PC-3 (cell line): ENCODE results near the gene IRX4.

Experiments
- EZH2 ChIP-seq: fragments of 300-600 bp; sonication (generic); IDR thresholded peaks from one replicate; pipeline ENCODE4 v1.6.1; 2017; ENCODE audit warnings: antibody characterized with exemption, mild to moderate bottlenecking, low read length; ENCODE audit not compliant: unreplicated experiment
- EZH2phosphoT487 ChIP-seq: fragments of 300-600 bp; sonication (generic); IDR thresholded peaks from 2 replicates; pipeline ENCODE4 v1.6.1; 2018; ENCODE audit warnings: mild to moderate bottlenecking, antibody characterized with exemption, low read length, borderline replicate concordance
- TF ChIP-seq, protein P1 (sequence below): fragments of 300-600 bp; sonication (generic); conservative IDR thresholded peaks from 2 replicates; pipeline ENCODE4 v1.5.1; 2017; ENCODE audit warnings: antibody characterized with exemption, low read depth, mild to moderate bottlenecking, low read length

DNA sequence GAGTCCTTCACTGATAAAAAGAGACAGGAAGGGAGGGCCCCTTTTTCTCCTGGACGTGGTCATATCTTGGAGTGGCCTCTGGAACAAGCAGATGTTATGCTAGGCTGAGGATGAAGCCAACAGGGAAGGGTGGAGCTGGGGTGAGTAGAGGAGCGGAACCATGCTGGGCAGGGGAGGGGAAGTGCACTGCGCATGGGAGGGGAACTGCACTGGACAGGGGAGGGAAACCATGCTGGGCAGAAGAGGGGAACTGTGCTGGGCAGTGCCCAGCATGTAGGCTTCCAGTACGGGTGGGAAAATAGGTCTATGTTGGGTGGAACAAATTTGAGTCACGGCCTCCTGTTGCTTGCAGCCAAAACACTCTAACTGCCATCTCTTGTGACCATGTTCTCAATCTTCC is 19.3 kb upstream of the IRX4 start:
- TF ChIP-seq, protein P1, sequence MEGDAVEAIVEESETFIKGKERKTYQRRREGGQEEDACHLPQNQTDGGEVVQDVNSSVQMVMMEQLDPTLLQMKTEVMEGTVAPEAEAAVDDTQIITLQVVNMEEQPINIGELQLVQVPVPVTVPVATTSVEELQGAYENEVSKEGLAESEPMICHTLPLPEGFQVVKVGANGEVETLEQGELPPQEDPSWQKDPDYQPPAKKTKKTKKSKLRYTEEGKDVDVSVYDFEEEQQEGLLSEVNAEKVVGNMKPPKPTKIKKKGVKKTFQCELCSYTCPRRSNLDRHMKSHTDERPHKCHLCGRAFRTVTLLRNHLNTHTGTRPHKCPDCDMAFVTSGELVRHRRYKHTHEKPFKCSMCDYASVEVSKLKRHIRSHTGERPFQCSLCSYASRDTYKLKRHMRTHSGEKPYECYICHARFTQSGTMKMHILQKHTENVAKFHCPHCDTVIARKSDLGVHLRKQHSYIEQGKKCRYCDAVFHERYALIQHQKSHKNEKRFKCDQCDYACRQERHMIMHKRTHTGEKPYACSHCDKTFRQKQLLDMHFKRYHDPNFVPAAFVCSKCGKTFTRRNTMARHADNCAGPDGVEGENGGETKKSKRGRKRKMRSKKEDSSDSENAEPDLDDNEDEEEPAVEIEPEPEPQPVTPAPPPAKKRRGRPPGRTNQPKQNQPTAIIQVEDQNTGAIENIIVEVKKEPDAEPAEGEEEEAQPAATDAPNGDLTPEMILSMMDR: no peak
- TF ChIP-seq EZH2: no peak
- TF ChIP-seq EZH2phosphoT487: no peak
